Measurements from ENCODE around the gene NLGN1. TPM values are rescaled to one million over a fixed set of nuclear protein-coding genes. Genes with fewer than 3 reads are reported as not detected.

The NLGN1 gene
- total RNA-seq, 1 experiment from 2014 or later: not detected

DNA sequence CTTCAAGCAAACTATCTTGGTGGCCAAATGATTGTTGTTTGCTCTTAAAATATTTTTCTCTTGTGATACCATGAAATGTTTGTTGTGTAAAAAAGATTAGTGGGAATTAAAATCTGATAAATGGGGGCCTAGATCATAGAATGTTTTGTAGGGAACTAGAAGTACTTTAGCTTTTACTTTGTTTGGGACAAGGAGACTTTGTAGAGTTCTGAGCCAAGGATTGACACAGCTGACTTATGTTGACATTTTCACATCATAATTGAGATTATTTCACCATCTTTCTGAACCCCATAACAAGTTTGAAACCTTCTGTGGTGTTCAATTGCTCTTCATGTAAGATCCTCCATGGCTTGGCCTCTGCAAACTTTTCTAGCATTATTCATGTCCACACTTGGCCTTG is 235.4 kb downstream of the NLGN1 start:
- no peak for DNase-seq (ENCODE audit: low spot score)

GRCh38 chr3:173635826-173636225 is 238.3 kb downstream of the NLGN1 start:
- no peak for DNase-seq (ENCODE audit: low spot score)

DNA sequence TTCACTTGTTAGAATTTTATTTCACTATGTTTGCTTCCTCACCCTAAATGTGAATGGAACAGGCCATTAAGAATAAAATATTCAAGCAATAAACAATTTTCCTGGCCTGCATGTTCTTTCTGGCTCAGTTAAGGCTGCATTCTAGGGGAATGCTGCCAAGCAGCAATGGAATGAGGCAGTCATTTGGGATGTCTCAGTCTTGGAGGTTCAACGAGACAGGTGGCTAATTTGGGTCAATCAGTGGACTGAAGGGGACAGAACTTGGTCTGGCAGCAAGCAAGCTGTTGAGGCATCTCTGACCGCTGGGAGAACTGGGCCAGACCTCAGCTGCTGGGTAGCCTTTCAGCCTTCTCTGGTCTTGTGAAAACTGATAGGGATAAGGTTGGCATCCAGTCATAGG is 241.6 kb downstream of the NLGN1 start:
- DNase-seq (ENCODE audit: low spot score): no peak

GRCh38 chr3:173641696-173642095 is 244.2 kb downstream of the NLGN1 start:
- no peak for DNase-seq (ENCODE audit: low spot score)

- no peak for DNase-seq (ENCODE audit: low spot score)
Measured at GRCh38 chr3:173644086-173645082, 246.8 kb downstream of the NLGN1 start.

DNA sequence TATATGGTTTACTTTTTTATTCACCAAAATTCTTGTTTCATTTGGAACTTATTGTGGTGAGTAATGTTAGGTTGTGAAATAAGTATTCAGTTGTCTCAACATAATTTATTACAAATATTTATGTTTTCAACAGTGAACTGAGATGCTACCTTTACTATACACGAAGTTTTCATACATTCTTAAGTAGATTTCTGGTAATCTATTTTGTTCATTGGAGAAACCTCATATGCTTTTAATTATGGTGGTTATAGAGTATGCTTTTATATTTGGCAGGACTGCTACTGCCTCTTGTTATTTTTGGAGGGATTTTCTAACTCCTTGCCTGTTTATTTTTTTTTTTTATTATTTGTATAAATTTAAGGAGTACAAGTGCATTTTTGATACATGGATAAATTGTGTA is 253.1 kb downstream of the NLGN1 start:
- DNase-seq (ENCODE audit: low spot score): no peak

DNA sequence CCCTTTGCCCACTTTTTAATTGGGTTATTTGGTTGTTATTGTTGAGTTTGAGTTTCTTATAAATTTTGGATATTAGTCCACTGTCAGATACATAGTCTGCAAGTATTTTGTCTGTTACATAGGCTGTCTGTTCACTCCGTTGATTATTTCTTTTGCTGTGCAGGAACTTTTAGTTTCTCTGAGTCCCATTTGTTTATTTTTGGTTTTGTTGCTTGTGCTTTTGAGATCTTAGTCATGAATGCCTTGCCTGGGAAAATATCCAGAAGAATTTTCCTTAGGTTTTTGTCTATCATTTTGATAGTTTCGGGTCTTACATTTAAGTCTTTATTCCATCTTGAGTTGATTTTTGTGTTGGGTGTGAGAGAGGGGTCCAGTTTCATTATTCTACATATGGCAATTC is 254.5 kb downstream of the NLGN1 start:
- no peak for DNase-seq (ENCODE audit: low spot score)

GRCh38 chr3:173653781-173654180 is 256.2 kb downstream of the NLGN1 start:
- no peak for DNase-seq (ENCODE audit: low spot score)

DNA sequence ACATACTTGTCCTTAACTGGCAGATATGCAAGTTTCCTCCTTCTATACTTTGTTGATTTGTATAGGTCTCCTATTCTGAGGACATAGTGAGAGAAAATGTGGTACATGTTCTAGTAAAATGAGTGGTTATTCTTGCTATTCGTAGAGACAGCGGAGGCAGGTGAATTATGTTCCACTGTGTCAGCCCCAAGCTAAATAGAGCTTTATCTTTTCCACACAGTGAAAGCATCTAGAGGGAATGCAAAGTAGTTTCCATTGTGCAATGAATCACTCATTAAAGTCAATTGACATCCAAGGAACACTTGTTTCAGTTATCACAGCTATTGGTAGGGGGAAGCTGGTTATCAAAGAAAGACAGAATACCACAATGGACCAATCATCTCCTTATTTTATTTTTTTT is 262.4 kb downstream of the NLGN1 start:
- DNase-seq (ENCODE audit: low spot score): no peak

GRCh38 chr3:173660645-173661299 is 263.2 kb downstream of the NLGN1 start:
- no peak for DNase-seq (ENCODE audit: low spot score)

GRCh38 chr3:173663696-173664111 is 266.2 kb downstream of the NLGN1 start:
- DNase-seq (ENCODE audit: low spot score): no peak

DNA sequence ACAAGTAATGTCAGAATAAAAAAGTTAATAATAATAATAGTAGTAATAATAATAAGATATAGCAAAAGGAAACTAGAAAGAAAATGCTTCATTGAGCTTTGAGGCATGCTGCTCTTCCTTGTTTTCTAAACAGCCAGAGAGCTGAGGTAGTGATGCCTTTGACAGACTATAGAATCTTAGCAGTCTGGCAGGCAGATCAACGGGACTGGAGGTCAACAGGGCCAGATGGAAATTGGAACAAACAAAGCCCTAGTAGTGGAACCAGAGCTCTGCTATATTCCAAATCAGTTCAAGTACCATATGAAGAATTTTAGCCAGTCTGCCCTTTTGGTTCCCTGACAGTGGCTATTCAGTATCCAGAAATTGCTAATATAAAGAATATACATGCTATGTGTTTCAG is 278.6 kb downstream of the NLGN1 start:
- no peak for DNase-seq (ENCODE audit: low spot score)

DNA sequence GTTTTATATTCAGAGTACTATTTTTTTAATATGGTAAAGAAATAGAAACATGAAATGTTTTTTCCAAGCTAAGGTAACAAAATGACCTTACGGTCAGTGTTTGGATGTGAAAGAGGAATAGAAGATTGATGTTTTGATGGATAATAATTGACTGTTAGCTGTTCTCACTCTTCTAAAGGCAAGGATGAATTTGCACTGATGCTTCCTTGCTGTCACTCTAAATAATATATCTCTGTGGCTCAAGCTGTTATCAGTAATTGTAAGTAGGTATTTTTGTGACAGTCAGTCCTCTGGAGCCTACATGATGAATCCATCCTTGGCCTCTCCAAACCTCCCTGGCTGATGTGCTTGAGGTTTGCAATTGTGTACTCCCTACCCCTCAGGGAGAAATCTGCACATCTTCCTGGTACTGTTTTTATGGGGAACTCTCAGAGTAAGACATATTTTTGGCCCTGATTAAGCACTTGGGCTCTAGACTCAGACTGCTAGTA is 283.7 kb downstream of the NLGN1 start:
- no peak for DNase-seq (ENCODE audit: low spot score)

DNA sequence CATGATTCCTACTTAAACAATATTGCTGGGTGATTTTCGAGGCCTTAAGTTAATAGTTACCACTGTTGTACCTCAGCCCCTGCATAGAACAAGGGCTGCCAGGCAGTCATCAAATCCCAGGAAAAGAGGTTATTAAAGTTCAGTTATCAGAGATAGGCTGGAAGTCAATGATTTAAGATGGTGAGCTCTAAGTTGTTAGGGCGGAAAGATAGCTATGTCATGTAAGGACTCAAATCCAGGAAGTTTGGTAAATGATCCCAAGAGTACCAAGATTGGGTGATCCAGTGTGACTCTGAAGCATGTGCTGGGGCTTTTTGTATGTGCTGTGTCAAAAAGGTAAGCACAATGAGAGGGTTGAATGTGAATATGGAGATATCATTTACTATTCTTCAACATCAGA is 287.9 kb downstream of the NLGN1 start:
- DNase-seq (ENCODE audit: low spot score): no peak

GRCh38 chr3:173688216-173688842 is 290.8 kb downstream of the NLGN1 start:
- no peak for DNase-seq (ENCODE audit: low spot score)

DNA sequence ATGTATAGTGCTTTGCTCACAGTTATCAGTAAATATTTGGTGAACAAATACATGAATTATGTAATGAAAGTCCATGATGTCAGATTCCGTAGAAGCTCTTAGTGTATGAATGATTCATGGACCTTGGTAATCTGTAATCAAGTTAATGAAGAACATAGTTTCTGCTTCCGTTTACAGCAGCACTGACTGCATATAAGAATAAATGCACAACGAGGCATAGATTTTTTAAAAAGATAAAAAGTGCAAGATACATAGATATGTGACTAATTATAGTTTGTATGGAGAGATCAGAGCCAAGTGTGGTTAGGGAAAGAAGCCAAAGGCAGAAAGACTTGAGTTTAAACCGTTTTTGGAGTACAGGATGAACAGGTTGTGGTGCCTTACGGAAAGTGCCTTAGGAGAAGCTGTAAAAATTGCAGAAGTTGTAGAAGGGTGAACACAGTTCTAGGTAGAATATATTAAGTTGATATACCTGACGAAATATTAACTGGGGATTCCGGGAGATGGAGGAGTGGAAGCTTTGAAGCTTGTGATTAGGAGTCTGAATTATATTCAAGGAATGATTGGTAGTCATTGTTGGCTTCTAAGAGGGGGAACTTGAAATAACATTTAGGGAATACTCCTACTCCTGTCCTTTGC is 293.1 kb downstream of the NLGN1 start:
- DNase-seq (ENCODE audit: low spot score): no peak

DNA sequence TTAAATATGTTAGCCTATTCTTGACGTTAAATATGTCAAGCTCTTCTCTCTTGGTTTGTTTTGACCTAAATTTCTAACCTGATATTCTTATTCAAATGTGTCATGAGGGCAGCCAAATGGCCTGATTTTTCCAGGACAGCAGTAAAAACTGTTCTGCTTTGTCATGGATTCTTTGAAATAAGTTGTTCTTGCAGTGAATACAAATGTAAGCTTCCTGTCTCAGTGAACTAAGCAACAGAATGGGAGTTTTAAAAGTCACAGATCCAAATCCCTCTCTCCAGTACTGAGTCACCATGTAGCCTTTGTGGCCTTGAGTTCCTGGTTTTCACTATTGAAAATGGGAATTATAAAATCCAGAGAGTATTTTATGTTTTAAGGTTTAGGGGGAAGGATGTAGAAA is 301.8 kb downstream of the NLGN1 start:
- no peak for DNase-seq (ENCODE audit: low spot score)

- DNase-seq (ENCODE audit: low spot score): no peak
Measured at GRCh38 chr3:173700336-173700735, 302.8 kb downstream of the NLGN1 start.

DNA sequence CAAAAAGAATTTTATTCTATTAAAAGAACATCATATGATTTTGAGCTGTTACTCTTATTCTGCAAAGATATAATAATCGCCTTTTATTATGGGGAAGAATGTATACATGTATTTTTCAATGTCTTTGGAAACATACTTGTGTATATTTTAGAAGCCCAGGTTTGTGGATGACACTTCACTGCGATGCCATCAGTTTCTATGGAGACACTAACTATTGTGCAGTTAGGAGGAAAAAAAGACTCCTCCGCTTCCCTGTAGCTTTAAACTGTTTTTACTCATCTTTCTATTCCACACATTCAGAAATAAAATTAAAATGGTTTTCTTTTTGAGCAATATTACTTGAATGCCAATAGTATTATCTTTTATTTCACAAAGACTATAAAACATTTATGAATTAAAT is 305.0 kb downstream of the NLGN1 start:
- DNase-seq (ENCODE audit: low spot score): no peak

DNA sequence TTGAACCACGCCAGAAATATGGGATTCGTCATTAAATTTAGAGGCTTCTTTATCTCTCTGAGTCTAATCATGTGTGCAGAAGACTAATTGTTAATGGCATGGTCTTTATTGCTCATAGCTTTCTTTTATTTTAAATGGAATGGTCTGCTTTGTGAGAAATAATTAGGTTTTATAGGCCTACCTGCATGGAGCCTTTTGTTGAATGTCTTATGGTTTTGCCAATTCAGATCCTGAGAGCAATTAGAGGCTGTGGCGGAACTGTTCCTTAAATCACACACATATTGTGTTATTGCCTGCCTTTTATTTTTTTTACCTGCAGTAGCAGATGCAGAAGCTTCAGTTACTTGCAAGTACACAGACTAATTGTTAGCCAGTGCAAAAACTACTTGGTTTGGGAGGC is 306.2 kb downstream of the NLGN1 start:
- DNase-seq (ENCODE audit: low spot score): no peak

GRCh38 chr3:173706630-173707029 is 309.1 kb downstream of the NLGN1 start:
- DNase-seq (ENCODE audit: low spot score): no peak

DNA sequence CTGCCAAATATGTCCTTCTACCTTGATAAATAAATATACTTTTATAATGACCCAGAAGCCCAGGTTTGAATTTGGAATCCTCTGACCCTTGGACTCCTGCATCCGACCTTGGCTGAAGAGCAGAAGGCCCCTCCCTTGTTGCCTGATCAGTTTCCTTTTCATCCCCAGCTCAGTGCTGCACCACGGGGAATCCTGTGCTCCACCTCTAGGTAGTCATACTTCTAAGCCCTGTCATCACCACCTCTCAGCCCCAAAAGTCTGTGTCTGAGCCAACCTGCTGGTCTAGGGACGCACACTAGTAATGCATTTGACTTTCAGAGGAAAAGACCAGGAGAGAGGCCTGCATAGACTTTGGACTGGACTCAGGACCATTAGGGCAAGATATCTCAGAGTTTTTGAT is 310.6 kb downstream of the NLGN1 start:
- no peak for DNase-seq (ENCODE audit: low spot score)

Measured in HT-29 (cell line).